HepG2 (cell line): ENCODE measurements around the gene QSER1. TPM values are rescaled to one million over a fixed set of nuclear protein-coding genes. Genes with fewer than 3 reads are reported as not detected.

Source experiments
- ATAC-seq: fragments of 200-7000 bp; cut with Tn5 transposase; 3 replicates; pipeline ENCODE4 v1.9.1; 2020; ENCODE audit warnings: mild to moderate bottlenecking, moderate library complexity
- BruUV-seq: library from RNA; stranded (reverse); fragments of 400-500 nt; replicated peaks from 2 replicates; lab custom pipeline; 2021; lab: Mats Ljungman, UMichigan
- CTCF ChIA-PET: fragments of 300-600 bp; formaldehyde crosslinking; extraction: SDS; loops from one replicate; lab custom pipeline; 2021; ENCODE audit warnings: low total read pairs, inconsistent platforms, low intra/inter-chr PET ratio; lab: Yijun Ruan, JAX
- POLR2A ChIA-PET: fragments of 350-600 bp; sonication (Branson Sonifier 250); formaldehyde crosslinking; loops from one replicate; lab custom pipeline; 2020; ENCODE audit warnings: antibody characterized with exemption, inconsistent platforms; lab: Yijun Ruan, JAX
- DNase-seq: peaks from one replicate; pipeline ENCODE4 v3.0.0-alpha.2; 2015; ENCODE audit warnings: low spot score
- FAIRE-seq: peaks from 3 replicates; lab custom pipeline; 2011; peaks lifted over from hg19 to GRCh38; lab: Jason Lieb, UNC
- H2AFZ ChIP-seq: one replicate; pipeline ENCODE4 v1.6.1; 2011; ENCODE audit warnings: low read length, inconsistent platforms
- H3K27ac ChIP-seq: fragments of 300-600 bp; 3 replicates; pipeline ENCODE4 v1.8.0; 2011; ENCODE audit warnings: mixed run types, mild to moderate bottlenecking, mixed read lengths, low read length, inconsistent platforms; ENCODE audit not compliant: insufficient read depth; ENCODE audit errors: extremely low read length
- H3K27me3 ChIP-seq, 2 experiments: fragments of 200-600 bp in 1 of 2; 2 replicates in 1 of 2; 3 replicates in 1 of 2; pipeline versions ENCODE4 v1.6.0 to v1.8.0; 2011; ENCODE audit warnings: low read length in 2 of 2, mild to moderate bottlenecking in 2 of 2, moderate library complexity in 2 of 2, inconsistent platforms in 1 of 2; ENCODE audit not compliant: insufficient read depth in 2 of 2, control insufficient read depth in 1 of 2
- H3K36me3 ChIP-seq, 2 experiments: fragments of 200-600 bp in 1 of 2; replicated peaks in 1 of 2; 2 replicates in 1 of 2; 3 replicates in 1 of 2; pipeline versions ENCODE4 v1.5.1 to v1.8.0; 2011; ENCODE audit warnings: low read length in 2 of 2, inconsistent platforms in 1 of 2; ENCODE audit not compliant: insufficient read depth in 2 of 2, control insufficient read depth in 1 of 2
- H3K4me1 ChIP-seq: 2 replicates; pipeline ENCODE4 v1.5.1; 2012; ENCODE audit warnings: low read length, inconsistent platforms; ENCODE audit not compliant: insufficient read depth
- H3K4me2 ChIP-seq: 2 replicates; pipeline ENCODE4 v1.6.0; 2011; ENCODE audit warnings: low read depth, low read length, inconsistent platforms
- H3K4me3 ChIP-seq, 3 experiments: fragments of 200-600 bp in 1 of 3; sonication (generic), shearing (Covaris generic) in 1 of 3; replicated peaks in 1 of 3; 2 replicates each; pipeline ENCODE4 v1.5.1; 2011 to 2016; ENCODE audit warnings: low read length in 3 of 3, inconsistent platforms in 2 of 3, low read depth in 2 of 3, mild to moderate bottlenecking in 2 of 3, control low read depth in 1 of 3, mixed read lengths in 1 of 3; ENCODE audit not compliant: insufficient read depth in 1 of 3
- H3K79me2 ChIP-seq: one replicate; pipeline ENCODE4 v1.6.1; 2011; ENCODE audit warnings: low read length, inconsistent platforms; ENCODE audit not compliant: insufficient read depth
- H3K9ac ChIP-seq: 2 replicates; pipeline ENCODE4 v1.6.0; 2011; ENCODE audit warnings: mild to moderate bottlenecking, low read depth, low read length, inconsistent platforms; ENCODE audit not compliant: insufficient read depth
- H3K9me3 ChIP-seq: 2 replicates; pipeline ENCODE4 v1.5.1; 2012; ENCODE audit warnings: mild to moderate bottlenecking, low read length
- H4K20me1 ChIP-seq: 2 replicates; pipeline ENCODE4 v1.6.0; 2011; ENCODE audit warnings: inconsistent platforms, mild to moderate bottlenecking, low read length, moderate library complexity; ENCODE audit not compliant: insufficient read depth
- ASH2L ChIP-seq: fragments of 300-600, 200-600 bp; sonication (generic); IDR thresholded peaks from 2 replicates; pipeline ENCODE4 v1.7.0; 2017; ENCODE audit warnings: low read depth, mild to moderate bottlenecking, moderate library complexity, mixed read lengths, low read length; ENCODE audit not compliant: insufficient read length
- CEBPG ChIP-seq: IDR thresholded peaks from 2 replicates; pipeline ENCODE4 v1.6.1; 2016
- CEBPZ ChIP-seq: IDR thresholded peaks from 2 replicates; pipeline ENCODE4 v1.6.1; 2012; ENCODE audit warnings: low read length, improper control_type of control experiment
- EED ChIP-seq: sonication (generic); formaldehyde crosslinking; IDR thresholded peaks from 2 replicates; pipeline ENCODE4 v1.5.0; 2020; ENCODE audit warnings: mild to moderate bottlenecking, missing genetic modification reagents
- HMG20A ChIP-seq: IDR thresholded peaks from 2 replicates; pipeline ENCODE4 v1.6.1; 2016; ENCODE audit warnings: borderline replicate concordance
- NFYB ChIP-seq: sonication (generic); formaldehyde crosslinking; IDR thresholded peaks from 2 replicates; pipeline ENCODE4 v1.4.0; 2020; ENCODE audit warnings: missing genetic modification reagents
- REXO4 ChIP-seq: sonication (generic); formaldehyde crosslinking; IDR thresholded peaks from 2 replicates; pipeline ENCODE4 v1.8.0; 2022; ENCODE audit warnings: missing genetic modification reagents, mild to moderate bottlenecking, borderline replicate concordance
- ZBTB8A ChIP-seq: sonication (generic); formaldehyde crosslinking; IDR thresholded peaks from 2 replicates; pipeline ENCODE4 v1.4.0; 2020; ENCODE audit warnings: mild to moderate bottlenecking, low read depth, missing genetic modification reagents, borderline replicate concordance
- ZNF138 ChIP-seq: sonication (generic); formaldehyde crosslinking; IDR thresholded peaks from 2 replicates; pipeline ENCODE4 v1.5.0; 2020; ENCODE audit warnings: mild to moderate bottlenecking, low read depth, missing genetic modification reagents
- ZNF292 ChIP-seq: sonication (generic); formaldehyde crosslinking; IDR thresholded peaks from 2 replicates; pipeline ENCODE4 v1.8.1; 2022; ENCODE audit warnings: mild to moderate bottlenecking, low read depth, missing genetic modification reagents, borderline replicate concordance
- ZNF331 ChIP-seq: sonication (generic); formaldehyde crosslinking; IDR thresholded peaks from 2 replicates; pipeline ENCODE4 v1.4.0; 2020; ENCODE audit warnings: missing genetic modification reagents
- ZNF781 ChIP-seq: sonication (generic); formaldehyde crosslinking; IDR thresholded peaks from 2 replicates; pipeline ENCODE4 v1.5.1; 2020; ENCODE audit warnings: borderline replicate concordance, mild to moderate bottlenecking, missing genetic modification reagents; ENCODE audit errors: not compliant biosample characterization
- ZNF790 ChIP-seq: sonication (generic); formaldehyde crosslinking; IDR thresholded peaks from 2 replicates; pipeline ENCODE4 v1.8.0; 2022; ENCODE audit warnings: missing genetic modification reagents, mild to moderate bottlenecking, borderline replicate concordance
- WGBS: methylation state at CpG from one replicate; pipeline ENCODE4 v1.1.6; 2017; ENCODE audit warnings: low lambda C conversion rate; 5-methylcytosine and 5-hydroxymethylcytosine counted together
- in situ Hi-C: cut with HindIII; loops from 2 replicates; pipeline ENCODE4 v1.10.0; 2017; ENCODE audit warnings: low pct_unique_long_range_greater_than_20kb; ENCODE audit not compliant: extremely low pct_ligation_motif_present
- intact Hi-C: fragments of 100-400 bp; cut with micrococcal nuclease; formaldehyde crosslinking; loops from one replicate; pipeline ENCODE4 v1.10.0; 2022; ENCODE audit not compliant: unreplicated experiment
- polyA plus RNA-seq, 8 experiments: library from polyadenylated mRNA; depleted of rRNA in 3 of 8; stranded (reverse) in 7 of 8; unstranded in 1 of 8; fragments of >200 nt; fragmentation: Illumina TruSeq in 4 of 8; extraction: Trizol in 4 of 8; gene quantifications; 2 replicates each; pipeline versions ENCODE4 v1.2.1 to v1.2.3, GENCODE V29; 2011 to 2016; ENCODE audit warnings: low read depth in 4 of 8, missing spikeins in 1 of 8, mixed read lengths in 1 of 8; ENCODE audit not compliant: insufficient read depth in 1 of 8
- total RNA-seq, 5 experiments: library from RNA; depleted of rRNA; stranded (reverse); fragments of >200 nt; fragmentation: Illumina TruSeq; extraction: Trizol; gene quantifications; 2 replicates each; pipeline ENCODE4 v1.2.3, GENCODE V29; 2016; ENCODE audit warnings: low read depth in 1 of 5
- TF ChIP-seq, protein P1 (sequence below): sonication (generic); formaldehyde crosslinking; IDR thresholded peaks from 2 replicates; pipeline ENCODE4 v1.8.0; 2023; ENCODE audit warnings: mild to moderate bottlenecking, missing genetic modification reagents

The QSER1 gene
- total and polyA plus RNA-seq, 2 of the 13 experiments (the other 11 are each of a cell fraction or from before 2014, with no cell fraction given), result 8.9 to 17.3 TPM

- Histone ChIP-seq H3K9ac (no peak overlapping the region), H3K4me3 (no peak overlapping the region), H3K27me3 (no peaks in the 10 kb centered on the region), H2AFZ (no peak overlapping the region), H3K27ac (no peak overlapping the region), H3K4me1 (no peaks in the 10 kb centered on the region), H3K36me3 (peaks cover 7 to 59% of the 10 kb centered on the region in 2 experiments), H3K79me2 (peaks cover 2% of the 10 kb centered on the region), H3K9me3 (no peaks in the 10 kb centered on the region), H3K4me2 (no peak overlapping the region), H4K20me1 (no peaks in the 10 kb centered on the region)
- TF ChIP-seq HMG20A (CRISPR knock-in tag) (no peak), ZBTB8A (CRISPR knock-in tag) (no peak), CEBPG (no peak), ZNF331 (CRISPR knock-in tag) (no peak), ZNF781 (CRISPR knock-in tag) (no peak), ZNF292 (CRISPR knock-in tag) (no peak), ASH2L (no peak), EED (CRISPR knock-in tag) (no peak)
- CTCF ChIA-PET, result no interaction called here
- DNase-seq (no peak), FAIRE-seq (no peak), ATAC-seq (no peak)
- WGBS, result 100% methylated on average over 3 of the region's 3 CpGs
- POLR2A ChIA-PET, result no interaction called here
- in situ Hi-C loops (no loop called here), intact Hi-C loops (no loop called here)
- no TSS peak for BruUV-seq
Measured at GRCh38 chr11:32932196-32932595, 39.6 kb downstream of the QSER1 start.

DNA sequence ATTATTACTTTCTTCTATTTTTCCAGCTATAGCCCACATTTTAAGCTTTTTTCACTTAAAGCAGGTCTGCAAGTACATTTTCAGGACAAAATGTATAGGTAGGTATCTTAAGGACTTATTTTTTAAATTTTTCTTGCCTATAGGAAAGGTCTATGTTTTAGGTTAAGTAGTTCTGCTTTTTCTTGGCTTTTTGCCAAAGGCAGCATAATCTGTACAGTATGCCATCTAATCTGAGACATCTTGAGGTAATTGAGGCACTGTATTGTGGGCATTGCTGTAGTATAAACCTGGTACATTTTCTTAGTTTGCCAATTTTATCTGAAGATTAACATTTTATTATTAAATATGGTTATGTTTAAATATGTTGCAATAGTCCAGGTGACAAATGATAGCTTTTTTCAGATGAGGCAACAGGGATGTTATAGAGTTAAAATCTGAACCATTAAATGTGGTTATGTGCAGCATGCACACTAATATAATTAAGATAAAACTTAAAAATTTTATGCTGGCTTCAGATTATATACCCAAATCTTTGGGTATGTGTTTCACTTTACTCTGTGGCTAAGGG is 42.9 kb downstream of the QSER1 start:
- Histone ChIP-seq H3K4me1 (no peaks in the 10 kb centered on the region), H3K79me2 (peaks cover 4% of the 10 kb centered on the region), H3K36me3 (peaks cover 7 to 64% of the 10 kb centered on the region in 2 experiments), H3K9me3 (no peaks in the 10 kb centered on the region), H2AFZ (no peak overlapping the region), H3K27me3 (no peaks in the 10 kb centered on the region), H3K27ac (no peak overlapping the region), H4K20me1 (no peaks in the 10 kb centered on the region), H3K4me3 (no peak overlapping the region), H3K4me2 (no peak overlapping the region), H3K9ac (no peak overlapping the region)
- ATAC-seq (no peak), FAIRE-seq (no peak), DNase-seq (no peak)
- intact Hi-C loops, result no loop called here
- BruUV-seq, result no TSS peak
- CTCF ChIA-PET, result no interaction called here
- in situ Hi-C loops, result no loop called here
- POLR2A ChIA-PET, result no interaction called here
- no peak for TF ChIP-seq CEBPZ
- TF ChIP-seq ZNF138 (CRISPR knock-in tag), result no peak
- no peak for TF ChIP-seq REXO4 (CRISPR knock-in tag)
- TF ChIP-seq, protein P1, sequence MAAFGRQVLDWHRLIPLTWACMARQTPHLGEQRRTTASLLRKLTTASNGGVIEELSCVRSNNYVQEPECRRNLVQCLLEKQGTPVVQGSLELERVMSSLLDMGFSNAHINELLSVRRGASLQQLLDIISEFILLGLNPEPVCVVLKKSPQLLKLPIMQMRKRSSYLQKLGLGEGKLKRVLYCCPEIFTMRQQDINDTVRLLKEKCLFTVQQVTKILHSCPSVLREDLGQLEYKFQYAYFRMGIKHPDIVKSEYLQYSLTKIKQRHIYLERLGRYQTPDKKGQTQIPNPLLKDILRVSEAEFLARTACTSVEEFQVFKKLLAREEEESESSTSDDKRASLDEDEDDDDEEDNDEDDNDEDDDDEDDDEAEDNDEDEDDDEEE, result no peak
- TF ChIP-seq NFYB (CRISPR knock-in tag), result no peak
- TF ChIP-seq ZNF790, result no peak
